ENCODE measurements around the gene DCC.

Gene DCC

GRCh38 chr18:53531187-53531586 is 1191.2 kb downstream of the DCC start:
- H3K27me3 ChIP-seq (ENCODE audit: control insufficient read depth, insufficient read depth, low read length) = no peaks in the 10 kb centered on the region

GRCh38 chr18:53531896-53532295 is 1191.9 kb downstream of the DCC start:
- Histone ChIP-seq H3K36me3 (ENCODE audit: control insufficient read depth, insufficient read depth, low read length) (no peaks in the 10 kb centered on the region), H3K27ac (ENCODE audit: low read length) (no peak overlapping the region), H3K27me3 (ENCODE audit: control insufficient read depth, insufficient read depth, low read length) (no peaks in the 10 kb centered on the region), H3K4me1 (ENCODE audit: control insufficient read depth, insufficient read depth, low read length) (no peaks in the 10 kb centered on the region), H3K9me3 (ENCODE audit: control insufficient read depth, insufficient read depth, low read length) (no peaks in the 10 kb centered on the region), H3K4me3 (ENCODE audit: low read length) (no peak overlapping the region)
- DNase-seq (ENCODE audit: low read depth, low spot score) = no peak
- no CpG with 5 or more reads among the region's 1 CpG for WGBS (ENCODE audit: insufficient coverage, insufficient read length)

More at GRCh38 chr18:53531187-53531586, 1191.2 kb downstream of the DCC start:
- Histone ChIP-seq H3K36me3 (ENCODE audit: control insufficient read depth, insufficient read depth, low read length) (no peaks in the 10 kb centered on the region), H3K27ac (ENCODE audit: low read length) (no peak overlapping the region), H3K4me3 (ENCODE audit: low read length) (no peak overlapping the region), H3K4me1 (ENCODE audit: control insufficient read depth, insufficient read depth, low read length) (no peaks in the 10 kb centered on the region), H3K9me3 (ENCODE audit: control insufficient read depth, insufficient read depth, low read length) (no peaks in the 10 kb centered on the region)
- DNase-seq (ENCODE audit: low read depth, low spot score) = no peak

GRCh38 chr18:53534203-53534602 is 1194.2 kb downstream of the DCC start:
- no CpG with 5 or more reads among the region's 1 CpG for WGBS (ENCODE audit: insufficient coverage, insufficient read length)
- H3K9me3 ChIP-seq (ENCODE audit: control insufficient read depth, insufficient read depth, low read length) = no peaks in the 10 kb centered on the region
- no peaks in the 10 kb centered on the region for H3K36me3 ChIP-seq (ENCODE audit: control insufficient read depth, insufficient read depth, low read length)
- no peaks in the 10 kb centered on the region for H3K27me3 ChIP-seq (ENCODE audit: control insufficient read depth, insufficient read depth, low read length)
- H3K4me1 ChIP-seq (ENCODE audit: control insufficient read depth, insufficient read depth, low read length) = no peaks in the 10 kb centered on the region
- no peak for DNase-seq (ENCODE audit: low read depth, low spot score)
- H3K4me3 ChIP-seq (ENCODE audit: low read length) = no peak overlapping the region
- H3K27ac ChIP-seq (ENCODE audit: low read length) = no peak overlapping the region

GRCh38 chr18:53534695-53535094 is 1194.7 kb downstream of the DCC start:
- DNase-seq (ENCODE audit: low read depth, low spot score) = no peak
- Histone ChIP-seq H3K36me3 (ENCODE audit: control insufficient read depth, insufficient read depth, low read length) (no peaks in the 10 kb centered on the region), H3K4me3 (ENCODE audit: low read length) (no peak overlapping the region), H3K27ac (ENCODE audit: low read length) (no peak overlapping the region), H3K27me3 (ENCODE audit: control insufficient read depth, insufficient read depth, low read length) (no peaks in the 10 kb centered on the region), H3K9me3 (ENCODE audit: control insufficient read depth, insufficient read depth, low read length) (no peaks in the 10 kb centered on the region), H3K4me1 (ENCODE audit: control insufficient read depth, insufficient read depth, low read length) (no peaks in the 10 kb centered on the region)
- no CpG with 5 or more reads among the region's 3 CpGs for WGBS (ENCODE audit: insufficient coverage, insufficient read length)

GRCh38 chr18:53536908-53537307 is 1196.9 kb downstream of the DCC start:
- no CpG with 5 or more reads among the region's 2 CpGs for WGBS (ENCODE audit: insufficient coverage, insufficient read length)
- Histone ChIP-seq H3K4me3 (ENCODE audit: low read length) (no peak overlapping the region), H3K9me3 (ENCODE audit: control insufficient read depth, insufficient read depth, low read length) (no peaks in the 10 kb centered on the region), H3K27me3 (ENCODE audit: control insufficient read depth, insufficient read depth, low read length) (no peaks in the 10 kb centered on the region), H3K27ac (ENCODE audit: low read length) (no peak overlapping the region), H3K4me1 (ENCODE audit: control insufficient read depth, insufficient read depth, low read length) (no peaks in the 10 kb centered on the region), H3K36me3 (ENCODE audit: control insufficient read depth, insufficient read depth, low read length) (no peaks in the 10 kb centered on the region)
- no peak for DNase-seq (ENCODE audit: low read depth, low spot score)

GRCh38 chr18:53541924-53542323 is 1201.9 kb downstream of the DCC start:
- no peak overlapping the region for H3K4me3 ChIP-seq (ENCODE audit: low read length)
- no peaks in the 10 kb centered on the region for H3K36me3 ChIP-seq (ENCODE audit: control insufficient read depth, insufficient read depth, low read length)
- no CpG with 5 or more reads among the region's 1 CpG for WGBS (ENCODE audit: insufficient coverage, insufficient read length)
- H3K9me3 ChIP-seq (ENCODE audit: control insufficient read depth, insufficient read depth, low read length) = no peaks in the 10 kb centered on the region
- no peak overlapping the region for H3K27ac ChIP-seq (ENCODE audit: low read length)
- H3K4me1 ChIP-seq (ENCODE audit: control insufficient read depth, insufficient read depth, low read length) = peaks cover 2% of the 10 kb centered on the region; the same call in 1 of the 2 replicates
- DNase-seq (ENCODE audit: low read depth, low spot score) = no peak
- no peaks in the 10 kb centered on the region for H3K27me3 ChIP-seq (ENCODE audit: control insufficient read depth, insufficient read depth, low read length)

GRCh38 chr18:53543711-53544110 is 1203.7 kb downstream of the DCC start:
- DNase-seq (ENCODE audit: low read depth, low spot score) = no peak
- Histone ChIP-seq H3K36me3 (ENCODE audit: control insufficient read depth, insufficient read depth, low read length) (no peaks in the 10 kb centered on the region), H3K4me3 (ENCODE audit: low read length) (no peak overlapping the region), H3K9me3 (ENCODE audit: control insufficient read depth, insufficient read depth, low read length) (no peaks in the 10 kb centered on the region), H3K27me3 (ENCODE audit: control insufficient read depth, insufficient read depth, low read length) (no peaks in the 10 kb centered on the region), H3K4me1 (ENCODE audit: control insufficient read depth, insufficient read depth, low read length) (peaks cover 2% of the 10 kb centered on the region; the same call in 1 of the 2 replicates), H3K27ac (ENCODE audit: low read length) (no peak overlapping the region)

GRCh38 chr18:53544917-53545316 is 1204.9 kb downstream of the DCC start:
- Histone ChIP-seq H3K4me3 (ENCODE audit: low read length) (no peak overlapping the region), H3K27ac (ENCODE audit: low read length) (no peak overlapping the region)
- no CpG with 5 or more reads among the region's 3 CpGs for WGBS (ENCODE audit: insufficient coverage, insufficient read length)

GRCh38 chr18:53551868-53552426 is 1212.0 kb downstream of the DCC start:
- H3K9me3 ChIP-seq (ENCODE audit: control insufficient read depth, insufficient read depth, low read length) = no peaks in the 10 kb centered on the region
- no peaks in the 10 kb centered on the region for H3K4me1 ChIP-seq (ENCODE audit: control insufficient read depth, insufficient read depth, low read length)
- no peaks in the 10 kb centered on the region for H3K36me3 ChIP-seq (ENCODE audit: control insufficient read depth, insufficient read depth, low read length)
- H3K27me3 ChIP-seq (ENCODE audit: control insufficient read depth, insufficient read depth, low read length) = no peaks in the 10 kb centered on the region
- no peak overlapping the region for H3K4me3 ChIP-seq (ENCODE audit: low read length)
- no peak for DNase-seq (ENCODE audit: low read depth, low spot score)
- WGBS (ENCODE audit: insufficient coverage, insufficient read length) = no CpG with 5 or more reads among the region's 8 CpGs
- H3K27ac ChIP-seq (ENCODE audit: low read length) = no peak overlapping the region

More at GRCh38 chr18:53544917-53545316, 1204.9 kb downstream of the DCC start:
- no peaks in the 10 kb centered on the region for H3K36me3 ChIP-seq (ENCODE audit: control insufficient read depth, insufficient read depth, low read length)
- H3K9me3 ChIP-seq (ENCODE audit: control insufficient read depth, insufficient read depth, low read length) = no peaks in the 10 kb centered on the region
- H3K27me3 ChIP-seq (ENCODE audit: control insufficient read depth, insufficient read depth, low read length) = no peaks in the 10 kb centered on the region
- no peak for DNase-seq (ENCODE audit: low read depth, low spot score)
- H3K4me1 ChIP-seq (ENCODE audit: control insufficient read depth, insufficient read depth, low read length) = peaks cover 2% of the 10 kb centered on the region; the same call in 1 of the 2 replicates

- DNase-seq (ENCODE audit: low read depth, low spot score) = no peak
- H3K36me3 ChIP-seq (ENCODE audit: control insufficient read depth, insufficient read depth, low read length) = no peaks in the 10 kb centered on the region
- no peaks in the 10 kb centered on the region for H3K9me3 ChIP-seq (ENCODE audit: control insufficient read depth, insufficient read depth, low read length)
- H3K4me1 ChIP-seq (ENCODE audit: control insufficient read depth, insufficient read depth, low read length) = no peaks in the 10 kb centered on the region
- no CpG with 5 or more reads among the region's 2 CpGs for WGBS (ENCODE audit: insufficient coverage, insufficient read length)
- no peak overlapping the region for H3K27ac ChIP-seq (ENCODE audit: low read length)
- no peak overlapping the region for H3K4me3 ChIP-seq (ENCODE audit: low read length)
- H3K27me3 ChIP-seq (ENCODE audit: control insufficient read depth, insufficient read depth, low read length) = no peaks in the 10 kb centered on the region
Observed at GRCh38 chr18:53553030-53553429, 1213.0 kb downstream of the DCC start.

GRCh38 chr18:53556450-53556849 is 1216.5 kb downstream of the DCC start:
- Histone ChIP-seq H3K27ac (ENCODE audit: low read length) (no peak overlapping the region), H3K9me3 (ENCODE audit: control insufficient read depth, insufficient read depth, low read length) (no peaks in the 10 kb centered on the region), H3K27me3 (ENCODE audit: control insufficient read depth, insufficient read depth, low read length) (no peaks in the 10 kb centered on the region), H3K36me3 (ENCODE audit: control insufficient read depth, insufficient read depth, low read length) (no peaks in the 10 kb centered on the region), H3K4me3 (ENCODE audit: low read length) (no peak overlapping the region), H3K4me1 (ENCODE audit: control insufficient read depth, insufficient read depth, low read length) (no peaks in the 10 kb centered on the region)
- WGBS (ENCODE audit: insufficient coverage, insufficient read length) = no CpG with 5 or more reads among the region's 2 CpGs
- DNase-seq (ENCODE audit: low read depth, low spot score) = no peak
